ENCODE data around the gene DTX4.

Gene DTX4

GRCh38 chr11:59145534-59145933, 26.4 kb upstream of the DTX4 start:
- H3K4me1 ChIP-seq, result peaks cover 0 to 25% (median 8%) of the 10 kb centered on the region in 4 donors
- no peaks in the 10 kb centered on the region for H3K27me3 ChIP-seq
- peaks cover 0 to 5% (median 0%) of the 10 kb centered on the region in 3 donors for H3K36me3 ChIP-seq
- H3K27ac ChIP-seq, result peak overlapping the region in 1 of 2 donors; percentile 88
- no peaks in the 10 kb centered on the region for H3K9me3 ChIP-seq
- TF ChIP-seq, protein P1, sequence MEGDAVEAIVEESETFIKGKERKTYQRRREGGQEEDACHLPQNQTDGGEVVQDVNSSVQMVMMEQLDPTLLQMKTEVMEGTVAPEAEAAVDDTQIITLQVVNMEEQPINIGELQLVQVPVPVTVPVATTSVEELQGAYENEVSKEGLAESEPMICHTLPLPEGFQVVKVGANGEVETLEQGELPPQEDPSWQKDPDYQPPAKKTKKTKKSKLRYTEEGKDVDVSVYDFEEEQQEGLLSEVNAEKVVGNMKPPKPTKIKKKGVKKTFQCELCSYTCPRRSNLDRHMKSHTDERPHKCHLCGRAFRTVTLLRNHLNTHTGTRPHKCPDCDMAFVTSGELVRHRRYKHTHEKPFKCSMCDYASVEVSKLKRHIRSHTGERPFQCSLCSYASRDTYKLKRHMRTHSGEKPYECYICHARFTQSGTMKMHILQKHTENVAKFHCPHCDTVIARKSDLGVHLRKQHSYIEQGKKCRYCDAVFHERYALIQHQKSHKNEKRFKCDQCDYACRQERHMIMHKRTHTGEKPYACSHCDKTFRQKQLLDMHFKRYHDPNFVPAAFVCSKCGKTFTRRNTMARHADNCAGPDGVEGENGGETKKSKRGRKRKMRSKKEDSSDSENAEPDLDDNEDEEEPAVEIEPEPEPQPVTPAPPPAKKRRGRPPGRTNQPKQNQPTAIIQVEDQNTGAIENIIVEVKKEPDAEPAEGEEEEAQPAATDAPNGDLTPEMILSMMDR (IDR thresholded peaks at IDR 0.05), result no peak
- intact Hi-C loops (cut with DNase I; ENCODE audit: low total_unique reads), result no loop called here
- no peak for DNase-seq
- H3K4me3 ChIP-seq, result peak overlapping the region; percentile 52 to 89

DNA sequence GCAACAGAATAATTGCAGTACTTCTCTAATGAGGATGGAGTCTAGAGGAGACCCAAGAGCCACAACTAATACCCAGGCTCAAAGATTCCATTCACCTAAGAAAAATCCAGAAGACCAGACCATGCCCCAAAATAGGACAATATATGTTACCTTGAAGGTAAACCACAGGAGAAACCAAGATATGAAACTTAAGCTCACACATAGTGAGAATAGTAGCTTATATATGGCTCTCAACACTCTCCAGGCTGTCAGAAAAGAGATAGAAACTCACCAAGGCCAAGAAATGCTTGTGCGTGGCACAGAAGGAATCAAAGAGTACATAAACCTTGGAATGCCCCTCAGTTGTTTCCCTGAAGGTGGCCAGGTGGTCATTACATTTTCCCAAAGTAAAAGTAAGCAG, 20.2 kb upstream of the DTX4 start:
- no peak for DNase-seq
- H3K9me3 ChIP-seq, result no peaks in the 10 kb centered on the region
- H3K27me3 ChIP-seq, result no peaks in the 10 kb centered on the region
- no peak overlapping the region for H3K27ac ChIP-seq
- intact Hi-C loops (cut with DNase I; ENCODE audit: low total_unique reads), result no loop called here
- H3K4me3 ChIP-seq, result no peak overlapping the region
- H3K4me1 ChIP-seq, result no peaks in the 10 kb centered on the region
- peaks cover 0 to 11% (median 5%) of the 10 kb centered on the region in 3 donors for H3K36me3 ChIP-seq
- TF ChIP-seq, protein P1 (IDR thresholded peaks at IDR 0.05), result no peak

GRCh38 chr11:59152312-59152951, 19.5 kb upstream of the DTX4 start:
- TF ChIP-seq, protein P1 (IDR thresholded peaks at IDR 0.05), result no peak
- Histone ChIP-seq H3K9me3 (no peaks in the 10 kb centered on the region), H3K27ac (no peak overlapping the region), H3K36me3 (peaks cover 0 to 11% (median 5%) of the 10 kb centered on the region in 3 donors), H3K4me1 (no peaks in the 10 kb centered on the region), H3K4me3 (no peak overlapping the region), H3K27me3 (no peaks in the 10 kb centered on the region)
- no peak for DNase-seq
- intact Hi-C loops (cut with DNase I; ENCODE audit: low total_unique reads), result no loop called here

- Histone ChIP-seq H3K27me3 (no peaks in the 10 kb centered on the region), H3K27ac (no peak overlapping the region), H3K36me3 (peaks cover 0 to 11% (median 0%) of the 10 kb centered on the region in 3 donors), H3K9me3 (no peaks in the 10 kb centered on the region), H3K4me1 (no peaks in the 10 kb centered on the region), H3K4me3 (no peak overlapping the region)
- intact Hi-C loops (cut with DNase I; ENCODE audit: low total_unique reads), result no loop called here
- no peak for DNase-seq
- TF ChIP-seq, protein P1 (IDR thresholded peaks at IDR 0.05), result no peak
Observed at GRCh38 chr11:59154610-59155009, 17.3 kb upstream of the DTX4 start.

GRCh38 chr11:59157433-59157832, 14.5 kb upstream of the DTX4 start:
- no peaks in the 10 kb centered on the region for H3K9me3 ChIP-seq
- no peak for DNase-seq
- peaks cover 0 to 15% of the 10 kb centered on the region in 2 donors for H3K27me3 ChIP-seq
- H3K4me1 ChIP-seq, result no peaks in the 10 kb centered on the region
- TF ChIP-seq, protein P1 (IDR thresholded peaks at IDR 0.05), result no peak
- no peak overlapping the region for H3K27ac ChIP-seq
- H3K4me3 ChIP-seq, result no peak overlapping the region
- intact Hi-C loops (cut with DNase I; ENCODE audit: low total_unique reads), result no loop called here
- no peaks in the 10 kb centered on the region for H3K36me3 ChIP-seq

All from tibial artery (tissue), 4 donors.